ENCODE data around the gene TRAF6. TPM values are rescaled to one million over a fixed set of nuclear protein-coding genes. Genes with fewer than 3 reads are reported as not detected.

Gene TRAF6
- total and polyA plus RNA-seq, 7 experiments from 2014 or later: 7.9 to 22.2 (median 18.2) TPM

DNA sequence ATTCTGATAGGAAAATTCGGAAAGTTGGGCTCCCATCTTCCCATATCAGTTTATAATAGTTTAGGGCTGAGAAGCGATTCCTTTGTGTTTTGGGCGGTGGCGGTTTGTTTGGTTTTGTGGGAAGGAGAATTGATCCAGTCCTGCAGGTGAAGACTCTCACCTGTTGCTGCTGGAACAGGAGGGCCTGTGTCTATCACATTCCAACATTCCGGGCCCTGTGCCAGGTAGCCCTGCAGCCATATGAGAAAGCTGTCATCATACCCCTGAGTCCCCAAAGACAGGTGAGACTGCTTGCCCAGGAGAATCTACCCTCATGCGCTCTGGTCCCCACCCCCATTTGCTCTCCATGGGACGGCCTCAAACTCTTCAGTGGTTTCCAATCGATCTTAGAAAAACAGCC, 62.1 kb downstream of the TRAF6 start:
- H3K4me1 ChIP-seq (ENCODE audit: control insufficient read depth in 2 of 2, insufficient read depth in 2 of 2, low read length in 2 of 2): peaks cover 24 to 32% of the 10 kb centered on the region in 2 donors
- Mint-ChIP-seq H3K27me3 (no peaks in the 10 kb centered on the region), H3K9me3 (peaks cover 0 to 2% (median 0%) of the 10 kb centered on the region in 11 donors), H3K36me3 (peaks cover 0 to 32% (median 0%) of the 10 kb centered on the region in 5 donors), H3K4me3 (no peak overlapping the region), H3K4me1 (peaks cover 18 to 36% (median 34%) of the 10 kb centered on the region in 7 donors), H3K27ac (no peak overlapping the region)
- H3K4me3 ChIP-seq (ENCODE audit: low read length): no peak overlapping the region
- no peaks in the 10 kb centered on the region for H3K27me3 ChIP-seq (ENCODE audit: control insufficient read depth in 2 of 2, insufficient read depth in 2 of 2, low read length in 2 of 2)
- ChIA-PET POLR2A (no interaction called here), CTCF (no interaction called here)
- H3K36me3 ChIP-seq (ENCODE audit: control insufficient read depth in 2 of 3, insufficient read depth in 3 of 3, low read length in 3 of 3): peaks cover 0 to 23% (median 0%) of the 10 kb centered on the region in 3 experiments
- no peak overlapping the region for H3K27ac ChIP-seq (ENCODE audit: low read depth, low read length)
- no peaks in the 10 kb centered on the region for H3K9me3 ChIP-seq (ENCODE audit: control insufficient read depth in 2 of 3, low read length in 3 of 3)
- intact Hi-C loops (cut with micrococcal nuclease): no loop called here
- no peak for DNase-seq
- no peak for ATAC-seq

DNA sequence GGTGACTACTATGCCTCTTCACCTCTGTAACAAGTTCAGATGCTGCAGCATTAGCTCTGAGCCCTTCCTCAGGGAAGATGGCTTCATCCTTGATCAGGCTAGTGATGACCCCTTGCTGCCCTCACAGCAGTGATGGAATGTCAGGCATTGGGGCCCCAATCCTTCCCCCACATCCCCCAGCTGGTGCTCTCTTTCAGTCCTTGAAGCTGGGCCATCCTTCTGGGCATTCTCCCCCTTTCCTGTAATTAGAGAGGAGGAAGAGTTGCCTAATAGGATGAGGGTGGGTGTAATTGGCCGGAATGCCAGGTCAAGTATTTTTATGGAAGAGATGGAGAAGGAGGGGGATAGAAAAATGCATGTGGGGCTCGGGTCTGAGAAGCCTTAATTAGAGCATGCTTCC, 62.6 kb downstream of the TRAF6 start:
- POLR2A ChIA-PET: no interaction called here
- intact Hi-C loops (cut with micrococcal nuclease): no loop called here
- Mint-ChIP-seq H3K4me3 (no peak overlapping the region), H3K9me3 (peaks cover 0 to 2% (median 0%) of the 10 kb centered on the region in 11 donors), H3K27me3 (no peaks in the 10 kb centered on the region), H3K27ac (no peak overlapping the region), H3K4me1 (peaks cover 18 to 31% (median 29%) of the 10 kb centered on the region in 7 donors), H3K36me3 (peaks cover 0 to 34% (median 0%) of the 10 kb centered on the region in 5 donors)
- CTCF ChIA-PET: no interaction called here
- ATAC-seq: no peak
- Histone ChIP-seq H3K4me3 (ENCODE audit: low read length) (no peak overlapping the region), H3K9me3 (ENCODE audit: control insufficient read depth in 2 of 3, low read length in 3 of 3) (no peaks in the 10 kb centered on the region), H3K4me1 (ENCODE audit: control insufficient read depth in 2 of 2, insufficient read depth in 2 of 2, low read length in 2 of 2) (peaks cover 20 to 29% of the 10 kb centered on the region in 2 donors), H3K27ac (ENCODE audit: low read depth, low read length) (no peak overlapping the region), H3K27me3 (ENCODE audit: control insufficient read depth in 2 of 2, insufficient read depth in 2 of 2, low read length in 2 of 2) (no peaks in the 10 kb centered on the region), H3K36me3 (ENCODE audit: control insufficient read depth in 2 of 3, insufficient read depth in 3 of 3, low read length in 3 of 3) (peaks cover 0 to 23% (median 0%) of the 10 kb centered on the region in 3 experiments)
- no peak for DNase-seq

GRCh38 chr11:36446135-36446534, 63.9 kb downstream of the TRAF6 start:
- no peak overlapping the region for H3K4me3 Mint-ChIP-seq
- ChIA-PET POLR2A (interaction anchor here (0.6 kb wide), 1 partner anchor 156 kb away, joined by 3 read pairs; no protein-coding TSS in a partner anchor), CTCF (no interaction called here)
- Histone ChIP-seq H3K4me3 (ENCODE audit: low read length) (no peak overlapping the region), H3K36me3 (ENCODE audit: control insufficient read depth in 2 of 3, insufficient read depth in 3 of 3, low read length in 3 of 3) (peaks cover 0 to 18% (median 0%) of the 10 kb centered on the region in 3 experiments), H3K27me3 (ENCODE audit: control insufficient read depth in 2 of 2, insufficient read depth in 2 of 2, low read length in 2 of 2) (no peaks in the 10 kb centered on the region), H3K9me3 (ENCODE audit: control insufficient read depth in 2 of 3, low read length in 3 of 3) (no peaks in the 10 kb centered on the region), H3K27ac (ENCODE audit: low read depth, low read length) (no peak overlapping the region), H3K4me1 (ENCODE audit: control insufficient read depth in 2 of 2, insufficient read depth in 2 of 2, low read length in 2 of 2) (peaks cover 8 to 15% of the 10 kb centered on the region in 2 donors)
- DNase-seq (no peak), ATAC-seq (no peak)
- H3K4me1 Mint-ChIP-seq: peaks cover 15 to 28% (median 16%) of the 10 kb centered on the region in 7 donors
- H3K9me3 Mint-ChIP-seq: peaks cover 0 to 5% (median 0%) of the 10 kb centered on the region in 11 donors
- intact Hi-C loops (cut with micrococcal nuclease): no loop called here
- H3K27me3 Mint-ChIP-seq: no peaks in the 10 kb centered on the region
- peaks cover 0 to 28% (median 0%) of the 10 kb centered on the region in 5 donors for H3K36me3 Mint-ChIP-seq
- H3K27ac Mint-ChIP-seq: no peak overlapping the region

DNA sequence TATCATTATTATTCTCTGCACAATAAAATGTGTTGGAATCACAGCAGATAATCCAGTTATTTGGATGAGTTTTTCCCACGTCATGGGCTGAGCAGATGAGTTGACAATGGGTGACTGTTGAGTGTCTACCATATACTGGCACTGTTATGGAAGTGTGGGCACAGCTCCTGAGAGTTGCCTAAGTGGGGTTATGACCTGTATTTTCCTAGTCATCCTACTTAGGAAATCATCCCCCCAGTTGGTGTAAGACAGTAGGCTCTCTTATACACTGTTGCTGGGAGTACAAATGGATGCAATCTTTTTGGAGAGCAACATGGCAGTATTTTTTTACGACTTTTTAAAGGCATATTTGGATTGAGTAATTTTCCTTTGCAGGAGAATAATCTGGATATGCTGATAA, 66.4 kb downstream of the TRAF6 start:
- no peak overlapping the region for H3K27ac Mint-ChIP-seq

GRCh38 chr11:36441610-36442208, 68.4 kb downstream of the TRAF6 start:
- Histone ChIP-seq H3K4me3 (ENCODE audit: low read length) (no peak overlapping the region), H3K27ac (ENCODE audit: low read depth, low read length) (no peak overlapping the region), H3K9me3 (ENCODE audit: control insufficient read depth in 2 of 3, low read length in 3 of 3) (no peaks in the 10 kb centered on the region), H3K36me3 (ENCODE audit: control insufficient read depth in 2 of 3, insufficient read depth in 3 of 3, low read length in 3 of 3) (peaks cover 0 to 36% (median 0%) of the 10 kb centered on the region in 3 experiments), H3K4me1 (ENCODE audit: control insufficient read depth in 2 of 2, insufficient read depth in 2 of 2, low read length in 2 of 2) (peaks cover 0 to 4% of the 10 kb centered on the region in 2 donors), H3K27me3 (ENCODE audit: control insufficient read depth in 2 of 2, insufficient read depth in 2 of 2, low read length in 2 of 2) (no peaks in the 10 kb centered on the region)
- intact Hi-C loops (cut with micrococcal nuclease): no loop called here
- no peak for ATAC-seq
- no peak overlapping the region for H3K27ac Mint-ChIP-seq
- peaks cover 0 to 38% (median 0%) of the 10 kb centered on the region in 5 donors for H3K36me3 Mint-ChIP-seq
- H3K4me3 Mint-ChIP-seq: no peak overlapping the region
- ChIA-PET POLR2A (no interaction called here), CTCF (no interaction called here)
- peaks cover 0 to 5% (median 0%) of the 10 kb centered on the region in 11 donors for H3K9me3 Mint-ChIP-seq
- peaks cover 0 to 9% (median 0%) of the 10 kb centered on the region in 5 donors for H3K27me3 Mint-ChIP-seq
- H3K4me1 Mint-ChIP-seq: peaks cover 0 to 12% (median 0%) of the 10 kb centered on the region in 7 donors
- peak in 1 of 9 donors; percentile 29 for DNase-seq

More for the DNA sequence above, 66.4 kb downstream of the TRAF6 start:
- POLR2A ChIA-PET: no interaction called here
- intact Hi-C loops (cut with micrococcal nuclease): no loop called here
- peaks cover 0 to 12% (median 0%) of the 10 kb centered on the region in 7 donors for H3K4me1 Mint-ChIP-seq
- peaks cover 0 to 4% of the 10 kb centered on the region in 2 donors for H3K4me1 ChIP-seq (ENCODE audit: control insufficient read depth in 2 of 2, insufficient read depth in 2 of 2, low read length in 2 of 2)
- H3K4me3 Mint-ChIP-seq: no peak overlapping the region
- DNase-seq (no peak), ATAC-seq (peak; percentile 16)
- no peaks in the 10 kb centered on the region for H3K27me3 ChIP-seq (ENCODE audit: control insufficient read depth in 2 of 2, insufficient read depth in 2 of 2, low read length in 2 of 2)
- H3K27me3 Mint-ChIP-seq: peaks cover 0 to 4% (median 0%) of the 10 kb centered on the region in 5 donors
- CTCF ChIA-PET: no interaction called here
- peaks cover 0 to 29% (median 0%) of the 10 kb centered on the region in 5 donors for H3K36me3 Mint-ChIP-seq
- H3K36me3 ChIP-seq (ENCODE audit: control insufficient read depth in 2 of 3, insufficient read depth in 3 of 3, low read length in 3 of 3): peaks cover 0 to 24% (median 0%) of the 10 kb centered on the region in 3 experiments
- no peak overlapping the region for H3K27ac ChIP-seq (ENCODE audit: low read depth, low read length)
- peaks cover 0 to 5% (median 0%) of the 10 kb centered on the region in 11 donors for H3K9me3 Mint-ChIP-seq
- H3K4me3 ChIP-seq (ENCODE audit: low read length): no peak overlapping the region
- H3K9me3 ChIP-seq (ENCODE audit: control insufficient read depth in 2 of 3, low read length in 3 of 3): no peaks in the 10 kb centered on the region

GRCh38 chr11:36438126-36438525, 71.9 kb downstream of the TRAF6 start:
- CTCF ChIA-PET: no interaction called here
- peaks cover 0 to 10% (median 0%) of the 10 kb centered on the region in 7 donors for H3K4me1 Mint-ChIP-seq
- H3K27me3 Mint-ChIP-seq: peaks cover 0 to 9% (median 0%) of the 10 kb centered on the region in 5 donors
- peaks cover 0 to 56% (median 0%) of the 10 kb centered on the region in 5 donors for H3K36me3 Mint-ChIP-seq
- no peak overlapping the region for H3K4me3 ChIP-seq (ENCODE audit: low read length)
- H3K4me3 Mint-ChIP-seq: no peak overlapping the region
- H3K27me3 ChIP-seq (ENCODE audit: control insufficient read depth in 2 of 2, insufficient read depth in 2 of 2, low read length in 2 of 2): no peaks in the 10 kb centered on the region
- POLR2A ChIA-PET: no interaction called here
- H3K4me1 ChIP-seq (ENCODE audit: control insufficient read depth in 2 of 2, insufficient read depth in 2 of 2, low read length in 2 of 2): peaks cover 0 to 4% of the 10 kb centered on the region in 2 donors
- H3K27ac ChIP-seq (ENCODE audit: low read depth, low read length): no peak overlapping the region
- ATAC-seq (no peak), DNase-seq (no peak)
- H3K9me3 Mint-ChIP-seq: peaks cover 0 to 5% (median 2%) of the 10 kb centered on the region in 11 donors
- peaks cover 0 to 40% (median 0%) of the 10 kb centered on the region in 3 experiments for H3K36me3 ChIP-seq (ENCODE audit: control insufficient read depth in 2 of 3, insufficient read depth in 3 of 3, low read length in 3 of 3)
- intact Hi-C loops (cut with micrococcal nuclease): no loop called here
- H3K9me3 ChIP-seq (ENCODE audit: control insufficient read depth in 2 of 3, low read length in 3 of 3): no peaks in the 10 kb centered on the region
- H3K27ac Mint-ChIP-seq: no peak overlapping the region

Data from naive thymus-derived CD4-positive, alpha-beta T cell (primary cell).